ENCODE measurements around the gene GIMAP6.
"Not testable (repeated sequence)": the region's sequence is repeated elsewhere in the genome, so short reads cannot be mapped to it uniquely, and the experiment has no call there.

DNA sequence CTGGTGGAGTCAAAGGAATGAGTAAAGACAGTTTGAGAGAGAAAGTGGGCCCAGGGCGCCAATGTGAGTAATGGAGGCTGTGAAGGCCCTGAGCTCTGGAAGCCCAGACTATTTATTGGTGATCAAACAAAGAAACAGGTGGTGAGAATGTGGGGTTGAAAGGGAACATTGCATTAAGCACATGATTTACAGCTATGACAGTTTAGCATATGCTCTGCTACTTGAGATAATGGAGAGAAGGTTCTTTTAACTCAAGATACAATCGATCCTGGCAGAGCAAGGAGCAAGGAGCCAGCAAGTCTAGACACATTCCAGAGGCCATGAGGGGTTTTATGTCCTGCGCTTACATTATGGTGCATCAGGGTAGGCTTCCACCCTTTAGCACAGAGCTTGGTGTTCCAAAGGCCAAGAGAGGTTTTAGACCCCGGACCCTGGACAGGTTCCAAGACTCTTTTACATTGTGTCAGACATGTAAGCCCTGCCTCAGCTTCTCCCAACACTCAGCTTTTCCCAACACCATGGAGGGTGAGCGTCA lies 16.9 kb downstream of the GIMAP6 start:
- TF ChIP-seq ZC3H10 (CRISPR knock-in tag; IDR thresholded peaks at IDR 0.05); OSR1 (CRISPR knock-in tag; IDR thresholded peaks at IDR 0.05); ZFP3 (CRISPR knock-in tag; IDR thresholded peaks at IDR 0.05); TCF4 (CRISPR knock-in tag; IDR thresholded peaks at IDR 0.05; ENCODE audit: borderline replicate concordance); ARNTL (CRISPR knock-in tag; IDR thresholded peaks at IDR 0.05; ENCODE audit: borderline replicate concordance, low read depth); ZNF70 (CRISPR knock-in tag; IDR thresholded peaks at IDR 0.05); RARB (CRISPR knock-in tag; IDR thresholded peaks at IDR 0.05); BACH2 (CRISPR knock-in tag; IDR thresholded peaks at IDR 0.05; ENCODE audit: borderline replicate concordance); ZNF565 (CRISPR knock-in tag; conservative IDR thresholded peaks at IDR 0.05; ENCODE audit: low read depth); CSDC2 (CRISPR knock-in tag; IDR thresholded peaks at IDR 0.05): not testable (repeated sequence)
- TF ChIP-seq, protein P1, sequence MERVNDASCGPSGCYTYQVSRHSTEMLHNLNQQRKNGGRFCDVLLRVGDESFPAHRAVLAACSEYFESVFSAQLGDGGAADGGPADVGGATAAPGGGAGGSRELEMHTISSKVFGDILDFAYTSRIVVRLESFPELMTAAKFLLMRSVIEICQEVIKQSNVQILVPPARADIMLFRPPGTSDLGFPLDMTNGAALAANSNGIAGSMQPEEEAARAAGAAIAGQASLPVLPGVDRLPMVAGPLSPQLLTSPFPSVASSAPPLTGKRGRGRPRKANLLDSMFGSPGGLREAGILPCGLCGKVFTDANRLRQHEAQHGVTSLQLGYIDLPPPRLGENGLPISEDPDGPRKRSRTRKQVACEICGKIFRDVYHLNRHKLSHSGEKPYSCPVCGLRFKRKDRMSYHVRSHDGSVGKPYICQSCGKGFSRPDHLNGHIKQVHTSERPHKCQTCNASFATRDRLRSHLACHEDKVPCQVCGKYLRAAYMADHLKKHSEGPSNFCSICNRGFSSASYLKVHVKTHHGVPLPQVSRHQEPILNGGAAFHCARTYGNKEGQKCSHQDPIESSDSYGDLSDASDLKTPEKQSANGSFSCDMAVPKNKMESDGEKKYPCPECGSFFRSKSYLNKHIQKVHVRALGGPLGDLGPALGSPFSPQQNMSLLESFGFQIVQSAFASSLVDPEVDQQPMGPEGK (CRISPR knock-in tag; IDR thresholded peaks at IDR 0.05; ENCODE audit: borderline replicate concordance) = not testable (repeated sequence)
- TF ChIP-seq, protein P2, sequence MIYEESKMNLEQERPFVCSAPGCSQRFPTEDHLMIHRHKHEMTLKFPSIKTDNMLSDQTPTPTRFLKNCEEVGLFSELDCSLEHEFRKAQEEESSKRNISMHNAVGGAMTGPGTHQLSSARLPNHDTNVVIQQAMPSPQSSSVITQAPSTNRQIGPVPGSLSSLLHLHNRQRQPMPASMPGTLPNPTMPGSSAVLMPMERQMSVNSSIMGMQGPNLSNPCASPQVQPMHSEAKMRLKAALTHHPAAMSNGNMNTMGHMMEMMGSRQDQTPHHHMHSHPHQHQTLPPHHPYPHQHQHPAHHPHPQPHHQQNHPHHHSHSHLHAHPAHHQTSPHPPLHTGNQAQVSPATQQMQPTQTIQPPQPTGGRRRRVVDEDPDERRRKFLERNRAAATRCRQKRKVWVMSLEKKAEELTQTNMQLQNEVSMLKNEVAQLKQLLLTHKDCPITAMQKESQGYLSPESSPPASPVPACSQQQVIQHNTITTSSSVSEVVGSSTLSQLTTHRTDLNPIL (CRISPR knock-in tag; IDR thresholded peaks at IDR 0.05; ENCODE audit: low read depth) = not testable (repeated sequence)
- TF ChIP-seq, protein P3, sequence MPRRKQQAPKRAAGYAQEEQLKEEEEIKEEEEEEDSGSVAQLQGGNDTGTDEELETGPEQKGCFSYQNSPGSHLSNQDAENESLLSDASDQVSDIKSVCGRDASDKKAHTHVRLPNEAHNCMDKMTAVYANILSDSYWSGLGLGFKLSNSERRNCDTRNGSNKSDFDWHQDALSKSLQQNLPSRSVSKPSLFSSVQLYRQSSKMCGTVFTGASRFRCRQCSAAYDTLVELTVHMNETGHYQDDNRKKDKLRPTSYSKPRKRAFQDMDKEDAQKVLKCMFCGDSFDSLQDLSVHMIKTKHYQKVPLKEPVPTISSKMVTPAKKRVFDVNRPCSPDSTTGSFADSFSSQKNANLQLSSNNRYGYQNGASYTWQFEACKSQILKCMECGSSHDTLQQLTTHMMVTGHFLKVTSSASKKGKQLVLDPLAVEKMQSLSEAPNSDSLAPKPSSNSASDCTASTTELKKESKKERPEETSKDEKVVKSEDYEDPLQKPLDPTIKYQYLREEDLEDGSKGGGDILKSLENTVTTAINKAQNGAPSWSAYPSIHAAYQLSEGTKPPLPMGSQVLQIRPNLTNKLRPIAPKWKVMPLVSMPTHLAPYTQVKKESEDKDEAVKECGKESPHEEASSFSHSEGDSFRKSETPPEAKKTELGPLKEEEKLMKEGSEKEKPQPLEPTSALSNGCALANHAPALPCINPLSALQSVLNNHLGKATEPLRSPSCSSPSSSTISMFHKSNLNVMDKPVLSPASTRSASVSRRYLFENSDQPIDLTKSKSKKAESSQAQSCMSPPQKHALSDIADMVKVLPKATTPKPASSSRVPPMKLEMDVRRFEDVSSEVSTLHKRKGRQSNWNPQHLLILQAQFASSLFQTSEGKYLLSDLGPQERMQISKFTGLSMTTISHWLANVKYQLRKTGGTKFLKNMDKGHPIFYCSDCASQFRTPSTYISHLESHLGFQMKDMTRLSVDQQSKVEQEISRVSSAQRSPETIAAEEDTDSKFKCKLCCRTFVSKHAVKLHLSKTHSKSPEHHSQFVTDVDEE (CRISPR knock-in tag; IDR thresholded peaks at IDR 0.05) = not testable (repeated sequence)
